DOHH2 (cell line): ENCODE data around the gene PSMB10.

ENCODE experiments used
- H3F3A ChIP-seq: fragments of 200-600 bp; sonication (generic), shearing (Covaris generic); 2 replicates; pipeline ENCODE4 v1.6.0; 2016; ENCODE audit warnings: antibody characterized with exemption, mild to moderate bottlenecking; ENCODE audit not compliant: control insufficient read depth, insufficient read depth
- H3K27ac ChIP-seq: fragments of 200-600 bp; sonication (generic); 2 replicates; pipeline ENCODE4 v1.5.1; 2014; ENCODE audit warnings: low read depth, mild to moderate bottlenecking, low read length, moderate library complexity
- H3K27me3 ChIP-seq: fragments of 200-600 bp; sonication (generic); 2 replicates; pipeline ENCODE4 v1.6.1; 2014; ENCODE audit warnings: mild to moderate bottlenecking, low read length, mixed read lengths; ENCODE audit not compliant: control insufficient read depth
- H3K36me3 ChIP-seq: fragments of 200-600 bp; sonication (generic); 2 replicates; pipeline ENCODE4 v1.6.1; 2014; ENCODE audit warnings: mild to moderate bottlenecking, low read length, moderate library complexity, mixed read lengths; ENCODE audit not compliant: control insufficient read depth
- H3K4me1 ChIP-seq: fragments of 200-600 bp; sonication (generic); 2 replicates; pipeline ENCODE4 v1.6.1; 2014; ENCODE audit warnings: mild to moderate bottlenecking, low read length, mixed read lengths; ENCODE audit not compliant: control insufficient read depth
- H3K4me2 ChIP-seq: fragments of 200-600 bp; sonication (generic); 2 replicates; pipeline ENCODE4 v1.6.0; 2014; ENCODE audit warnings: mild to moderate bottlenecking, low read length, moderate library complexity
- H3K4me3 ChIP-seq: fragments of 200-600 bp; sonication (generic); 2 replicates; pipeline ENCODE4 v1.5.1; 2014; ENCODE audit warnings: mild to moderate bottlenecking, low read length, mixed read lengths
- H3K79me2 ChIP-seq: fragments of 200-600 bp; sonication (generic); 2 replicates; pipeline ENCODE4 v1.6.1; 2014; ENCODE audit warnings: mild to moderate bottlenecking, low read length, mixed read lengths; ENCODE audit not compliant: control insufficient read depth
- H3K9me2 ChIP-seq: fragments of 200-600 bp; sonication (generic); replicated peaks from 2 replicates; pipeline ENCODE4 v1.6.1; 2014; ENCODE audit warnings: mild to moderate bottlenecking, low read length, mixed read lengths; ENCODE audit not compliant: control insufficient read depth
- H3K9me3 ChIP-seq: fragments of 200-600 bp; sonication (generic); 2 replicates; pipeline ENCODE4 v1.6.1; 2014; ENCODE audit warnings: antibody characterized with exemption, low read length, mixed read lengths; ENCODE audit not compliant: control insufficient read depth, insufficient read depth
- H4K20me1 ChIP-seq: fragments of 200-600 bp; sonication (generic); 2 replicates; pipeline ENCODE4 v1.6.0; 2014; ENCODE audit warnings: low read depth, mild to moderate bottlenecking, antibody characterized with exemption, low read length, moderate library complexity; ENCODE audit not compliant: control insufficient read depth, insufficient read depth
- CTCF ChIP-seq: fragments of 200-600 bp; sonication (generic); IDR thresholded peaks from one replicate; pipeline ENCODE4 v1.5.1; 2014; ENCODE audit warnings: antibody characterized with exemption, mild to moderate bottlenecking, low read depth, low read length; ENCODE audit not compliant: poor library complexity, severe bottlenecking
- EZH2phosphoT487 ChIP-seq: fragments of 200-600 bp; sonication (generic); IDR thresholded peaks from 2 replicates; pipeline ENCODE4 v1.6.1; 2017; ENCODE audit warnings: borderline replicate concordance, mild to moderate bottlenecking, antibody characterized with exemption, low read length, moderate library complexity, mixed read lengths

PSMB10 gene

GRCh38 chr16:67966549-67967182 lies 30.0 kb upstream of the PSMB10 start:
- H3K27ac ChIP-seq: no peak overlapping the region
- H3F3A ChIP-seq: peaks cover 7% of the 10 kb centered on the region; the same call in 1 of the 2 replicates
- H4K20me1 ChIP-seq: 0 out of 2 replicates have a peak, but pooled peaks cover 3% of the 10 kb centered on the region
- H3K4me1 ChIP-seq: peaks cover 29% of the 10 kb centered on the region
- TF ChIP-seq EZH2phosphoT487 (no peak), CTCF (no peak)
- no peaks in the 10 kb centered on the region for H3K9me3 ChIP-seq
- H3K4me3 ChIP-seq: peak overlapping the region; percentile 75
- H3K79me2 ChIP-seq: 0 out of 2 replicates have a peak, but pooled peaks cover 6% of the 10 kb centered on the region
- H3K4me2 ChIP-seq: peak overlapping the region; percentile 94
- no peaks in the 10 kb centered on the region for H3K27me3 ChIP-seq
- H3K36me3 ChIP-seq: no peaks in the 10 kb centered on the region
- H3K9me2 ChIP-seq: no peaks in the 10 kb centered on the region

- Histone ChIP-seq H3K27ac (no peak overlapping the region), H3K4me2 (0 out of 2 replicates have a peak overlapping the region, but pooled peaks have one; percentile 94), H3K9me2 (no peaks in the 10 kb centered on the region), H3F3A (peaks cover 7% of the 10 kb centered on the region; the same call in 1 of the 2 replicates), H3K4me3 (no peak overlapping the region), H3K36me3 (no peaks in the 10 kb centered on the region), H3K9me3 (no peaks in the 10 kb centered on the region), H3K27me3 (no peaks in the 10 kb centered on the region), H4K20me1 (0 out of 2 replicates have a peak, but pooled peaks cover 3% of the 10 kb centered on the region), H3K4me1 (peaks cover 29% of the 10 kb centered on the region), H3K79me2 (0 out of 2 replicates have a peak, but pooled peaks cover 6% of the 10 kb centered on the region)
- TF ChIP-seq EZH2phosphoT487: no peak
- TF ChIP-seq CTCF: no peak
Measured at GRCh38 chr16:67965668-67966548, 29.3 kb upstream of the PSMB10 start.

DNA sequence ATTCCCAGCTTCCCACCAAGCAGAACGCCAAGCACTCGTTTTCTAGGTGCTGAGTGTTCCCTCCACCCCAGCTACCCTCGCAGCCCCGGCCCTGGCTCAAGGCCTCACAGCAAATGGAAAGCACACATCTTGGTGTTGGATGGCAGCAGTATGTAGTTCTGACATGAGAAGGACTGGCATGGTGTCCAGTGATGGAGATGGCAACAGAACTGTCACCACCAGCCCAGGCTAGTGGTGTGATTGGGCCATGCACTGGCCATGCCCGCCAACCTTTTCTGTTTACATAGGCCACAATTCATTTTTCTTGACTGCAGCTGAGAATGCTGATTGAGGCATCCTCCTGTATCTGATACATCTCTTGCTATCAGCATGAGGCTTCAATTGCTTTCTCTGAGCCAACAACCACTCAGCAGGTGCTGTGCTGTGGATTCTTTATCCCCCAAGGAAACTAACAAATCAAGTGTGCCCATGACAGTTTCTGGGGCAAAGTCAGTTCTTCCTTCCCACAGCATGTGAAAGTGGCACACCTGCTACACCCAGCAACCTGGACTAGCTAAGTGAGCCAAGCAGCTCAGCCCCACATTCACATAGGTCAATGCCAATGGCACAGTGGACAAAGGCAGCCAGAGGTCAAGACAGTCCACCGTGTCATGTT lies 28.0 kb upstream of the PSMB10 start:
- no peak overlapping the region for H3K4me2 ChIP-seq

More for the DNA sequence above, 28.0 kb upstream of the PSMB10 start:
- 0 out of 2 replicates have a peak, but pooled peaks cover 6% of the 10 kb centered on the region for H3K79me2 ChIP-seq
- H3K27ac ChIP-seq: no peak overlapping the region
- no peaks in the 10 kb centered on the region for H3K27me3 ChIP-seq
- no peaks in the 10 kb centered on the region; the same call in 1 of the 2 replicates for H3K36me3 ChIP-seq
- H3F3A ChIP-seq: peaks cover 7% of the 10 kb centered on the region; the same call in 1 of the 2 replicates
- 0 out of 2 replicates have a peak, but pooled peaks cover 3% of the 10 kb centered on the region for H4K20me1 ChIP-seq
- H3K4me1 ChIP-seq: peaks cover 29% of the 10 kb centered on the region
- H3K9me3 ChIP-seq: no peaks in the 10 kb centered on the region
- TF ChIP-seq CTCF (no peak), EZH2phosphoT487 (no peak)
- H3K9me2 ChIP-seq: no peaks in the 10 kb centered on the region
- H3K4me3 ChIP-seq: no peak overlapping the region
